HepG2 (cell line): ENCODE results near the gene APOD. TPM values are rescaled to one million over a fixed set of nuclear protein-coding genes. Genes with fewer than 3 reads are reported as not detected.
A peak's percentile ranks its signal among the peaks of the same experiment; 100 is the strongest.

Experiments used
- ATF7-NPFF ChIP-seq: sonication (generic); formaldehyde crosslinking; IDR thresholded peaks from 2 replicates; pipeline ENCODE4 v1.8.1; 2023; ENCODE audit warnings: mild to moderate bottlenecking, low read depth, missing genetic modification reagents, moderate library complexity
- HNRNPL ChIP-seq: fragments of 200-400 bp; formaldehyde crosslinking; IDR thresholded peaks from 2 replicates; pipeline ENCODE4 v1.6.1; 2017; ENCODE audit warnings: mild to moderate bottlenecking, low read depth, low read length
- IRF2 ChIP-seq: IDR thresholded peaks from 2 replicates; pipeline ENCODE4 v1.6.1; 2018; ENCODE audit warnings: missing genetic modification reagents, missing compliant biosample characterization
- KMT2A ChIP-seq: sonication (generic); formaldehyde crosslinking; IDR thresholded peaks from 2 replicates; pipeline ENCODE4 v1.4.0; 2020; ENCODE audit warnings: missing genetic modification reagents
- MEIS2 ChIP-seq: sonication (generic); formaldehyde crosslinking; IDR thresholded peaks from 2 replicates; pipeline ENCODE4 v1.9.0; 2021; ENCODE audit warnings: mild to moderate bottlenecking, missing genetic modification reagents
- MZF1 ChIP-seq: sonication (generic); formaldehyde crosslinking; IDR thresholded peaks from 2 replicates; pipeline ENCODE4 v1.8.1; 2023; ENCODE audit warnings: mild to moderate bottlenecking, missing genetic modification reagents, borderline replicate concordance
- NAIF1 ChIP-seq: sonication (generic); formaldehyde crosslinking; IDR thresholded peaks from 2 replicates; pipeline ENCODE4 v1.5.0; 2020; ENCODE audit warnings: mild to moderate bottlenecking, missing genetic modification reagents, borderline replicate concordance
- PREB ChIP-seq: sonication (generic); formaldehyde crosslinking; IDR thresholded peaks from 2 replicates; pipeline ENCODE4 v1.4.0; 2020; ENCODE audit warnings: missing genetic modification reagents
- SOX13 ChIP-seq, 3 experiments: fragments of 450-650 bp in 1 of 3; sonication (generic) in 1 of 3; formaldehyde crosslinking in 1 of 3; IDR thresholded peaks in 2 of 3; conservative IDR thresholded peaks in 1 of 3; 2 replicates each; pipeline versions ENCODE4 v1.5.0 to v1.6.1; 2016 to 2020; ENCODE audit warnings: antibody characterized with exemption in 1 of 3, mild to moderate bottlenecking in 1 of 3, missing compliant biosample characterization in 1 of 3, missing genetic modification reagents in 1 of 3, moderate library complexity in 1 of 3
- ZNF441 ChIP-seq: sonication (generic); formaldehyde crosslinking; IDR thresholded peaks from 2 replicates; pipeline ENCODE4 v1.7.0; 2021; ENCODE audit warnings: missing genetic modification reagents, borderline replicate concordance
- ZNF646 ChIP-seq: sonication (generic); formaldehyde crosslinking; IDR thresholded peaks from 2 replicates; pipeline ENCODE4 v1.9.0; 2021; ENCODE audit warnings: mild to moderate bottlenecking, missing genetic modification reagents
- ZNF770 ChIP-seq: sonication (generic); formaldehyde crosslinking; IDR thresholded peaks from 2 replicates; pipeline ENCODE4 v1.5.0; 2020; ENCODE audit warnings: mild to moderate bottlenecking, missing genetic modification reagents
- ZNF800 ChIP-seq: sonication (generic); formaldehyde crosslinking; IDR thresholded peaks from 2 replicates; pipeline ENCODE4 v1.4.0; 2020; ENCODE audit warnings: missing genetic modification reagents
- ZNF878 ChIP-seq: sonication (generic); formaldehyde crosslinking; IDR thresholded peaks from 2 replicates; pipeline ENCODE4 v1.8.1; 2023; ENCODE audit warnings: mild to moderate bottlenecking, missing genetic modification reagents, moderate library complexity
- ZSCAN29 ChIP-seq: sonication (generic); formaldehyde crosslinking; conservative IDR thresholded peaks from 2 replicates; pipeline ENCODE4 v1.4.0; 2020; ENCODE audit warnings: mild to moderate bottlenecking, missing genetic modification reagents
- ZZZ3 ChIP-seq: sonication (generic); formaldehyde crosslinking; IDR thresholded peaks from 2 replicates; pipeline ENCODE4 v1.4.0; 2020; ENCODE audit warnings: missing genetic modification reagents, mild to moderate bottlenecking, borderline replicate concordance
- polyA plus RNA-seq, 8 experiments: library from polyadenylated mRNA; depleted of rRNA in 3 of 8; stranded (reverse) in 7 of 8; unstranded in 1 of 8; fragments of >200 nt; fragmentation: Illumina TruSeq in 4 of 8; extraction: Trizol in 4 of 8; gene quantifications; 2 replicates each; pipeline versions ENCODE4 v1.2.1 to v1.2.3, GENCODE V29; 2011 to 2016; ENCODE audit warnings: low read depth in 4 of 8, missing spikeins in 1 of 8, mixed read lengths in 1 of 8; ENCODE audit not compliant: insufficient read depth in 1 of 8
- total RNA-seq, 5 experiments: library from RNA; depleted of rRNA; stranded (reverse); fragments of >200 nt; fragmentation: Illumina TruSeq; extraction: Trizol; gene quantifications; 2 replicates each; pipeline ENCODE4 v1.2.3, GENCODE V29; 2016; ENCODE audit warnings: low read depth in 1 of 5

Gene APOD
- total and polyA plus RNA-seq, 2 of the 13 experiments (the other 11 are each of a cell fraction or from before 2014, with no cell fraction given): not detected

- TF ChIP-seq KMT2A (CRISPR knock-in tag) (peak; percentile 97), ZZZ3 (CRISPR knock-in tag) (no peak), ZNF441 (CRISPR knock-in tag) (peak; percentile 75; the same call in 1 of the 2 replicates), PREB (peak; percentile 48; the same call in 1 of the 2 replicates), IRF2 (CRISPR knock-in tag) (no peak), ZSCAN29 (no peak), NAIF1 (CRISPR knock-in tag) (no peak), SOX13 (IDR thresholded peaks at IDR 0.05) (no peak), SOX13 (CRISPR knock-in tag; conservative IDR thresholded peaks at IDR 0.05 in 1 of 2, IDR thresholded peaks at IDR 0.05 in 1 of 2) (peak in 1 of 2 experiments; percentile 25; a peak in 1 of 4 replicates), ZNF770 (CRISPR knock-in tag) (no peak; the same call in 1 of the 2 replicates), ATF7-NPFF (CRISPR knock-in tag) (peak; percentile 89), ZNF646 (no peak), MEIS2 (CRISPR knock-in tag) (no peak), HNRNPL (no peak), ZNF800 (0 out of 2 replicates have a peak, but pooled peaks have one; percentile 39), MZF1 (CRISPR knock-in tag) (0 out of 2 replicates have a peak, but pooled peaks have one; percentile 70), ZNF878 (CRISPR knock-in tag) (no peak)
Observed at GRCh38 chr3:195542698-195543499, 40.8 kb downstream of the APOD start, which contains the start of gene PPP1R2 (continued).
